ENCODE data around the gene CLIC4. TPM values are rescaled to one million over a fixed set of nuclear protein-coding genes. Genes with fewer than 3 reads are reported as not detected.
"Not testable (repeated sequence)": the region's sequence is repeated elsewhere in the genome, so short reads cannot be mapped to it uniquely, and the experiment has no call there.

Gene CLIC4
- total RNA-seq, 1 donor from 2014 or later = 353 TPM

GRCh38 chr1:24822887-24823286 is 77.6 kb downstream of the CLIC4 start:
- no peak for TF ChIP-seq EZH2 (IDR thresholded peaks at IDR 0.05; ENCODE audit: insufficient read depth, low read length)
- TF ChIP-seq, protein P1, sequence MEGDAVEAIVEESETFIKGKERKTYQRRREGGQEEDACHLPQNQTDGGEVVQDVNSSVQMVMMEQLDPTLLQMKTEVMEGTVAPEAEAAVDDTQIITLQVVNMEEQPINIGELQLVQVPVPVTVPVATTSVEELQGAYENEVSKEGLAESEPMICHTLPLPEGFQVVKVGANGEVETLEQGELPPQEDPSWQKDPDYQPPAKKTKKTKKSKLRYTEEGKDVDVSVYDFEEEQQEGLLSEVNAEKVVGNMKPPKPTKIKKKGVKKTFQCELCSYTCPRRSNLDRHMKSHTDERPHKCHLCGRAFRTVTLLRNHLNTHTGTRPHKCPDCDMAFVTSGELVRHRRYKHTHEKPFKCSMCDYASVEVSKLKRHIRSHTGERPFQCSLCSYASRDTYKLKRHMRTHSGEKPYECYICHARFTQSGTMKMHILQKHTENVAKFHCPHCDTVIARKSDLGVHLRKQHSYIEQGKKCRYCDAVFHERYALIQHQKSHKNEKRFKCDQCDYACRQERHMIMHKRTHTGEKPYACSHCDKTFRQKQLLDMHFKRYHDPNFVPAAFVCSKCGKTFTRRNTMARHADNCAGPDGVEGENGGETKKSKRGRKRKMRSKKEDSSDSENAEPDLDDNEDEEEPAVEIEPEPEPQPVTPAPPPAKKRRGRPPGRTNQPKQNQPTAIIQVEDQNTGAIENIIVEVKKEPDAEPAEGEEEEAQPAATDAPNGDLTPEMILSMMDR (IDR thresholded peaks at IDR 0.05; ENCODE audit: insufficient read depth, low read depth, low read length) = no peak
- H3K79me2 ChIP-seq (ENCODE audit: insufficient read depth, low read length) = peaks cover 98% of the 10 kb centered on the region
- no peak overlapping the region for H3K27ac ChIP-seq (ENCODE audit: low read depth, low read length)
- H3K4me1 ChIP-seq (ENCODE audit: insufficient read depth, low read length) = no peaks in the 10 kb centered on the region
- no peak for FAIRE-seq
- H3K4me2 ChIP-seq (ENCODE audit: low read length) = no peak overlapping the region
- H3K4me3 ChIP-seq (ENCODE audit: insufficient read depth, low read depth, low read length) = no peak overlapping the region
- peak overlapping the region; percentile 77 for H3K27ac Mint-ChIP-seq (ENCODE audit: unreplicated experiment)
- no peaks in the 10 kb centered on the region for H3K27me3 ChIP-seq (ENCODE audit: insufficient read depth, low read length)
- H3K4me1 Mint-ChIP-seq (ENCODE audit: low read depth, unreplicated experiment) = peaks cover 10% of the 10 kb centered on the region
- peaks cover 93% of the 10 kb centered on the region for H4K20me1 ChIP-seq (ENCODE audit: insufficient read depth, low read length)
- no peak overlapping the region for H2AFZ ChIP-seq (ENCODE audit: low read depth, low read length)
- H3K9me3 ChIP-seq (ENCODE audit: insufficient read depth, low read depth, low read length) = no peaks in the 10 kb centered on the region
- no peaks in the 10 kb centered on the region for H3K27me3 Mint-ChIP-seq (ENCODE audit: low read depth, unreplicated experiment)
- H3K4me3 Mint-ChIP-seq (ENCODE audit: unreplicated experiment) = no peak overlapping the region
- peaks cover 8% of the 10 kb centered on the region for H3K36me3 Mint-ChIP-seq (ENCODE audit: low read depth, unreplicated experiment)
- no peak for DNase-seq (ENCODE audit: low read depth)
- H3K9ac ChIP-seq (ENCODE audit: low read length) = no peak overlapping the region
- peaks cover 15% of the 10 kb centered on the region for H3K36me3 ChIP-seq (ENCODE audit: insufficient read depth, low read length)
- no peaks in the 10 kb centered on the region for H3K9me3 Mint-ChIP-seq (ENCODE audit: unreplicated experiment)

GRCh38 chr1:24823486-24823885 is 78.2 kb downstream of the CLIC4 start:
- not testable (repeated sequence) for H3K4me3 Mint-ChIP-seq (ENCODE audit: unreplicated experiment); H3K27ac Mint-ChIP-seq (ENCODE audit: unreplicated experiment); H3K36me3 Mint-ChIP-seq (ENCODE audit: low read depth, unreplicated experiment); H3K9me3 ChIP-seq (ENCODE audit: insufficient read depth, low read depth, low read length); H3K27me3 ChIP-seq (ENCODE audit: insufficient read depth, low read length); H3K27me3 Mint-ChIP-seq (ENCODE audit: low read depth, unreplicated experiment); H3K4me3 ChIP-seq (ENCODE audit: insufficient read depth, low read depth, low read length); DNase-seq (ENCODE audit: low read depth); H3K9ac ChIP-seq (ENCODE audit: low read length); H3K27ac ChIP-seq (ENCODE audit: low read depth, low read length); H3K4me1 ChIP-seq (ENCODE audit: insufficient read depth, low read length); H3K4me2 ChIP-seq (ENCODE audit: low read length); FAIRE-seq; H2AFZ ChIP-seq (ENCODE audit: low read depth, low read length); H3K9me3 Mint-ChIP-seq (ENCODE audit: unreplicated experiment)
- Histone ChIP-seq H3K36me3 (ENCODE audit: insufficient read depth, low read length) (peaks cover 15% of the 10 kb centered on the region), H4K20me1 (ENCODE audit: insufficient read depth, low read length) (peaks cover 93% of the 10 kb centered on the region), H3K79me2 (ENCODE audit: insufficient read depth, low read length) (peaks cover 97% of the 10 kb centered on the region)
- H3K4me1 Mint-ChIP-seq (ENCODE audit: low read depth, unreplicated experiment) = peaks cover 15% of the 10 kb centered on the region

DNA sequence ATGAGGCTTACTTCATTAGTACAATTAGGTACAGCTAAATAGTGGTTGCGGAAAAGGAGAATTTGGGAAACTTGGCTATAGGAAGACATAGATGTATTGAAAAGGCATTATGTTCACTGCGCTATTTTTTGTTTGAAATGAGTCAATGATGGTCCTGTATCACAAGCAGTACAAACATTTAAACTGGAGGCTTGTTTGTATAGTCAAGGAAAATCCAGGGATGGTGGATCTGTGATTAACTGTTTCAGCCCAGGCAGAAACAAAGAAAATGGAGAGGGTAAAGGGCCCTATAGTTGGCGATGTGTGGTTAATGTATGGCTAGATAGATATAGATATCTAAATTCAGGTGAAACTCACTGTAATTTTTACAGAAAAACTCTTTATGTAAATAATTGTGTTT is 79.9 kb downstream of the CLIC4 start:
- Mint-ChIP-seq H3K36me3 (ENCODE audit: low read depth, unreplicated experiment) (peaks cover 7% of the 10 kb centered on the region), H3K4me3 (ENCODE audit: unreplicated experiment) (no peak overlapping the region), H3K9me3 (ENCODE audit: unreplicated experiment) (no peaks in the 10 kb centered on the region), H3K27me3 (ENCODE audit: low read depth, unreplicated experiment) (no peaks in the 10 kb centered on the region), H3K27ac (ENCODE audit: unreplicated experiment) (no peak overlapping the region), H3K4me1 (ENCODE audit: low read depth, unreplicated experiment) (peaks cover 28% of the 10 kb centered on the region)
- no peak overlapping the region for H3K27ac ChIP-seq (ENCODE audit: low read depth, low read length)
- H3K9me3 ChIP-seq (ENCODE audit: insufficient read depth, low read depth, low read length) = no peaks in the 10 kb centered on the region
- H2AFZ ChIP-seq (ENCODE audit: low read depth, low read length) = no peak overlapping the region
- H3K4me1 ChIP-seq (ENCODE audit: insufficient read depth, low read length) = peaks cover 8% of the 10 kb centered on the region
- no peaks in the 10 kb centered on the region for H3K27me3 ChIP-seq (ENCODE audit: insufficient read depth, low read length)
- FAIRE-seq (no peak), DNase-seq (ENCODE audit: low read depth) (no peak)
- peaks cover 95% of the 10 kb centered on the region for H4K20me1 ChIP-seq (ENCODE audit: insufficient read depth, low read length)
- no peak overlapping the region for H3K4me3 ChIP-seq (ENCODE audit: insufficient read depth, low read depth, low read length)
- peaks cover 21% of the 10 kb centered on the region for H3K36me3 ChIP-seq (ENCODE audit: insufficient read depth, low read length)
- H3K9ac ChIP-seq (ENCODE audit: low read length) = no peak overlapping the region
- H3K79me2 ChIP-seq (ENCODE audit: insufficient read depth, low read length) = peaks cover 99% of the 10 kb centered on the region
- TF ChIP-seq, protein P1 (IDR thresholded peaks at IDR 0.05; ENCODE audit: insufficient read depth, low read depth, low read length) = no peak
- no peak for TF ChIP-seq EZH2 (IDR thresholded peaks at IDR 0.05; ENCODE audit: insufficient read depth, low read length)
- H3K4me2 ChIP-seq (ENCODE audit: low read length) = no peak overlapping the region

Data from astrocyte (in vitro differentiated cells and primary cell).